GM21576 (cell line): Measurements from ENCODE around the gene MED27.
"Not testable (repeated sequence)": the region's sequence is repeated elsewhere in the genome, so short reads cannot be mapped to it uniquely, and the experiment has no call there.

Experiments used
- ATAC-seq: cut with Tn5 transposase; IDR thresholded peaks from one replicate; pipeline ENCODE4 v1.9.1; 2021; ENCODE audit warnings: mild to moderate bottlenecking, moderate library complexity; ENCODE audit not compliant: unreplicated experiment

Gene MED27

GRCh38 chr9:132020272-132020671 is 59.4 kb downstream of the MED27 start:
- ATAC-seq: no peak

- ATAC-seq: no peak
Measured at GRCh38 chr9:132019702-132020101, 60.0 kb downstream of the MED27 start.

- ATAC-seq: no peak
Measured at GRCh38 chr9:132018957-132019405, 60.7 kb downstream of the MED27 start.

- ATAC-seq: no peak
Measured at GRCh38 chr9:132016456-132016855, 63.2 kb downstream of the MED27 start.

- ATAC-seq: no peak
Measured at GRCh38 chr9:132015866-132016265, 63.8 kb downstream of the MED27 start.

GRCh38 chr9:132014218-132014805 is 65.4 kb downstream of the MED27 start:
- ATAC-seq: no peak

GRCh38 chr9:132012704-132013357 is 66.8 kb downstream of the MED27 start:
- no peak for ATAC-seq

- no peak for ATAC-seq
Measured at GRCh38 chr9:132011896-132012295, 67.8 kb downstream of the MED27 start.

GRCh38 chr9:132011309-132011708 is 68.4 kb downstream of the MED27 start:
- no peak for ATAC-seq

GRCh38 chr9:132010201-132010600 is 69.5 kb downstream of the MED27 start:
- not testable (repeated sequence) for ATAC-seq

- no peak for ATAC-seq
Measured at GRCh38 chr9:132008855-132009812, 70.5 kb downstream of the MED27 start.

- no peak for ATAC-seq
Measured at GRCh38 chr9:132008184-132008803, 71.4 kb downstream of the MED27 start.

GRCh38 chr9:132007371-132008025 is 72.2 kb downstream of the MED27 start:
- no peak for ATAC-seq

- ATAC-seq: no peak
Measured at GRCh38 chr9:132006677-132007370, 72.8 kb downstream of the MED27 start.

GRCh38 chr9:132005899-132006298 is 73.8 kb downstream of the MED27 start:
- ATAC-seq: no peak

GRCh38 chr9:132004323-132004722 is 75.3 kb downstream of the MED27 start:
- ATAC-seq: no peak

- ATAC-seq: no peak
Measured at GRCh38 chr9:132003896-132004295, 75.8 kb downstream of the MED27 start.

- ATAC-seq: no peak
Measured at GRCh38 chr9:132003319-132003704, 76.4 kb downstream of the MED27 start.

GRCh38 chr9:132002643-132003318 is 76.9 kb downstream of the MED27 start:
- ATAC-seq: no peak

GRCh38 chr9:132001567-132001966 is 78.1 kb downstream of the MED27 start:
- ATAC-seq: no peak
